Measurements from ENCODE around the gene CLCN5. TPM values are rescaled to one million over a fixed set of nuclear protein-coding genes. Genes with fewer than 3 reads are reported as not detected.

Gene CLCN5
- total RNA-seq, 4 donors from 2014 or later, result 2.7 to 4.4 (median 3.6) TPM

DNA sequence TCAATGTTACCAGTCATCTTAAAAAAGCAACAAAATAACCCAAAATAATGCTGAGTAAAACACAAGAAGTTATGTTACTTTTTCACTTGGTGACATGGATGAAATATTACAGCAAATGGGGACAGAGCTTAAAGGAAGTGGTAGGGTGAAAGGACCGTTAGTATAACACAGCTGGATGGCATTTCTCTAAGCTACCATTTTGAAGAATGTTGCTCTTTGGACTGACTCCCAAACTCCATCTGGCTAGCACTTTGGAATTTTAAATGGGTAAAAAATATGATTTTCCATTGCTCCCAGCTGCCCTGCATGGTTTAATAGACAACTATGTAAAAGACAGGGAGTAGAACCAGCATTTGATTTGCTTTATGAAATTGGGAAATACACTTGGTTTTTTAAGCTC lies 27.6 kb downstream of the CLCN5 start:
- no peak for TF ChIP-seq EP300 (IDR thresholded peaks at IDR 0.05)
- TF ChIP-seq POLR2A (IDR thresholded peaks at IDR 0.05; ENCODE audit: low read depth), result no peak
- TF ChIP-seq POLR2AphosphoS5 (IDR thresholded peaks at IDR 0.05), result no peak
- TF ChIP-seq, protein P1, sequence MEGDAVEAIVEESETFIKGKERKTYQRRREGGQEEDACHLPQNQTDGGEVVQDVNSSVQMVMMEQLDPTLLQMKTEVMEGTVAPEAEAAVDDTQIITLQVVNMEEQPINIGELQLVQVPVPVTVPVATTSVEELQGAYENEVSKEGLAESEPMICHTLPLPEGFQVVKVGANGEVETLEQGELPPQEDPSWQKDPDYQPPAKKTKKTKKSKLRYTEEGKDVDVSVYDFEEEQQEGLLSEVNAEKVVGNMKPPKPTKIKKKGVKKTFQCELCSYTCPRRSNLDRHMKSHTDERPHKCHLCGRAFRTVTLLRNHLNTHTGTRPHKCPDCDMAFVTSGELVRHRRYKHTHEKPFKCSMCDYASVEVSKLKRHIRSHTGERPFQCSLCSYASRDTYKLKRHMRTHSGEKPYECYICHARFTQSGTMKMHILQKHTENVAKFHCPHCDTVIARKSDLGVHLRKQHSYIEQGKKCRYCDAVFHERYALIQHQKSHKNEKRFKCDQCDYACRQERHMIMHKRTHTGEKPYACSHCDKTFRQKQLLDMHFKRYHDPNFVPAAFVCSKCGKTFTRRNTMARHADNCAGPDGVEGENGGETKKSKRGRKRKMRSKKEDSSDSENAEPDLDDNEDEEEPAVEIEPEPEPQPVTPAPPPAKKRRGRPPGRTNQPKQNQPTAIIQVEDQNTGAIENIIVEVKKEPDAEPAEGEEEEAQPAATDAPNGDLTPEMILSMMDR (IDR thresholded peaks at IDR 0.05), result no peak
- WGBS, result 48% methylated on average over 1 of the region's 1 CpG
- DNase-seq (ENCODE audit: extremely low spot score), result no peak
- Histone ChIP-seq H3K36me3 (no peaks in the 10 kb centered on the region), H3K4me3 (no peak overlapping the region), H3K9me3 (no peaks in the 10 kb centered on the region), H3K27ac (replicated peaks in 1 of 4) (no peak overlapping the region), H3K4me1 (no peaks in the 10 kb centered on the region), H3K27me3 (no peaks in the 10 kb centered on the region)
- intact Hi-C loops (cut with DNase I), result no loop called here

GRCh38 chrX:49951524-49952193 lies 29.3 kb downstream of the CLCN5 start:
- Histone ChIP-seq H3K36me3 (no peaks in the 10 kb centered on the region), H3K4me1 (no peaks in the 10 kb centered on the region), H3K9me3 (no peaks in the 10 kb centered on the region), H3K27me3 (no peaks in the 10 kb centered on the region), H3K27ac (replicated peaks in 1 of 4) (no peak overlapping the region), H3K4me3 (no peak overlapping the region)
- WGBS, result 60% methylated on average over 1 of the region's 1 CpG
- TF ChIP-seq EP300 (IDR thresholded peaks at IDR 0.05) (no peak), POLR2A (IDR thresholded peaks at IDR 0.05; ENCODE audit: low read depth) (no peak), POLR2AphosphoS5 (IDR thresholded peaks at IDR 0.05) (no peak)
- TF ChIP-seq, protein P1 (IDR thresholded peaks at IDR 0.05), result no peak
- intact Hi-C loops (cut with DNase I), result no loop called here
- no peak for DNase-seq (ENCODE audit: extremely low spot score)

GRCh38 chrX:49956313-49956712 lies 33.9 kb downstream of the CLCN5 start:
- WGBS, result 76% methylated on average over 2 of the region's 2 CpGs
- no peaks in the 10 kb centered on the region for H3K36me3 ChIP-seq

GRCh38 chrX:49958727-49959485 lies 36.5 kb downstream of the CLCN5 start:
- no peaks in the 10 kb centered on the region for H3K27me3 ChIP-seq
- no peaks in the 10 kb centered on the region for H3K9me3 ChIP-seq
- WGBS, result 76% methylated on average over 4 of the region's 4 CpGs
- no peak for DNase-seq (ENCODE audit: extremely low spot score)
- no peak overlapping the region for H3K4me3 ChIP-seq
- intact Hi-C loops (cut with DNase I), result no loop called here
- no peaks in the 10 kb centered on the region for H3K4me1 ChIP-seq
- TF ChIP-seq POLR2A (IDR thresholded peaks at IDR 0.05; ENCODE audit: low read depth), result no peak
- TF ChIP-seq EP300 (IDR thresholded peaks at IDR 0.05), result no peak
- no peak for TF ChIP-seq POLR2AphosphoS5 (IDR thresholded peaks at IDR 0.05)
- TF ChIP-seq, protein P1 (IDR thresholded peaks at IDR 0.05), result no peak
- H3K27ac ChIP-seq (replicated peaks in 1 of 4), result no peak overlapping the region
- H3K36me3 ChIP-seq, result no peaks in the 10 kb centered on the region

More at GRCh38 chrX:49956313-49956712, 33.9 kb downstream of the CLCN5 start:
- intact Hi-C loops (cut with DNase I), result no loop called here
- Histone ChIP-seq H3K9me3 (no peaks in the 10 kb centered on the region), H3K4me3 (no peak overlapping the region), H3K27ac (replicated peaks in 1 of 4) (no peak overlapping the region), H3K4me1 (no peaks in the 10 kb centered on the region), H3K27me3 (no peaks in the 10 kb centered on the region)
- no peak for DNase-seq (ENCODE audit: extremely low spot score)
- TF ChIP-seq, protein P1 (IDR thresholded peaks at IDR 0.05), result no peak
- TF ChIP-seq POLR2A (IDR thresholded peaks at IDR 0.05; ENCODE audit: low read depth) (no peak), POLR2AphosphoS5 (IDR thresholded peaks at IDR 0.05) (no peak), EP300 (IDR thresholded peaks at IDR 0.05) (no peak)

All from esophagus muscularis mucosa (tissue), 4 donors.